Ectodermal cell (in vitro differentiated cells): Measurements from ENCODE around the gene CAND2.

Experiments
- H3K27ac ChIP-seq: 2 replicates; pipeline ENCODE4 v1.7.0; 2013; ENCODE audit warnings: mild to moderate bottlenecking, low read depth, low read length; ENCODE audit not compliant: insufficient read depth, poor library complexity, severe bottlenecking
- H3K27me3 ChIP-seq: 2 replicates; pipeline ENCODE4 v1.7.0; 2013; ENCODE audit warnings: mild to moderate bottlenecking, low read length; ENCODE audit not compliant: insufficient read depth, control insufficient read depth, poor library complexity, severe bottlenecking
- H3K36me3 ChIP-seq: one replicate; pipeline ENCODE4 v1.7.0; 2013; ENCODE audit warnings: low read length; ENCODE audit not compliant: control insufficient read depth, insufficient read depth
- H3K4me1 ChIP-seq: one replicate; pipeline ENCODE4 v1.7.0; 2013; ENCODE audit warnings: low read length; ENCODE audit not compliant: control insufficient read depth, insufficient read depth
- H3K4me3 ChIP-seq: 2 replicates; pipeline ENCODE4 v1.7.0; 2013; ENCODE audit warnings: low read depth, low read length, control low read depth; ENCODE audit not compliant: insufficient read depth
- H3K9me3 ChIP-seq: 2 replicates; pipeline ENCODE4 v1.7.0; 2013; ENCODE audit warnings: mild to moderate bottlenecking, low read length, moderate library complexity; ENCODE audit not compliant: control insufficient read depth
- WGBS, 2 experiments: methylation state at CpG; one replicate each; pipeline ENCODE4 v1.1.7; 2013; ENCODE audit warnings: missing lambda C conversion rate in 2 of 2; 5-methylcytosine and 5-hydroxymethylcytosine counted together

The CAND2 gene

GRCh38 chr3:12884186-12884680, 87.8 kb downstream of the CAND2 start:
- Histone ChIP-seq H3K27me3 (no peaks in the 10 kb centered on the region), H3K9me3 (no peaks in the 10 kb centered on the region), H3K4me1 (no peaks in the 10 kb centered on the region), H3K4me3 (no peak overlapping the region), H3K27ac (no peak overlapping the region), H3K36me3 (no peaks in the 10 kb centered on the region)
- WGBS, 2 experiments, result 73 to 81% methylated on average over 15 of the region's 15 CpGs
